ENCODE results near the gene METTL24. TPM values are rescaled to one million over a fixed set of nuclear protein-coding genes. Genes with fewer than 3 reads are reported as not detected.
"Not testable (repeated sequence)": the region's sequence is repeated elsewhere in the genome, so short reads cannot be mapped to it uniquely, and the experiment has no call there.

The METTL24 gene
- polyA plus RNA-seq, 1 donor = 0.23 TPM

- no peak for DNase-seq
Measured at GRCh38 chr6:110307368-110307767, 50.8 kb downstream of the METTL24 start.

GRCh38 chr6:110305832-110306231 lies 52.3 kb downstream of the METTL24 start:
- not testable (repeated sequence) for DNase-seq

- DNase-seq = not testable (repeated sequence)
Measured at GRCh38 chr6:110303692-110304091, 54.5 kb downstream of the METTL24 start.

GRCh38 chr6:110298916-110299315 lies 59.2 kb downstream of the METTL24 start:
- DNase-seq = no peak

- no peak for DNase-seq
Measured at GRCh38 chr6:110298411-110298810, 59.7 kb downstream of the METTL24 start.

DNA sequence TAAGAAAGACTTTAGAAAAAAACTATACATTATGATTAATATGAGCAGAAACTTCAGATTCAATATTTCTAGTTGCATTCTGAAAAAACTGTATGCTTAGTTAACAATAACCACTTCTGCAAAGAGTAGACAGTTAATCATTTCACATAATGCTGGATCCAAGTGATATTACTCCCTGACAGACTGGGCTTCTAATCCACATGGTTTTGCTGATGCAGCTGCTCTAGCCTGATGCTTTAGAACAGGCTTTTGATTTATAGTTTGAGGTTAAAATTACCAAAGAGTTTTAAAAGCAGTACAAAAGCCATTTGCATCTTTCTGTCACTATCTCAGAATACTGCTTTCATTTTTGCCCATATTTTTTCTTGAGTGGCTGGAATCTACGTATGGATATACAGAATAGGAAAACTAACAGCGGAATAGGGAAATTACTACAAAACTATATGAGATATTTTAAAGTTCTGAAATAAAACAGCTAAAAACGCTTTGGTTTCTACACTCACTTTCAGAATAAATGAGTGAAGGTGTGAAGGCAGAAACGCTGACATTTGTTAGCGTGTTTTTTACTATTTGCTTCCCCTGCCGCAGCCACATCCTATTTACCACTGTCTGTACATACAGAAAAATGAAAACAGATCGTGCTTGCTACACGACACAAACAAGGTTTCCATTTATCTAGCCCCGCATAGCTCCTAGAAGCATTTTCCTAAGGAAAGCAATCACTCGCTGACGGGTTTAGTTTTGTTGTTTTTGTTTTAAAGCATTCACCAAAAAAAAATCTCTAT lies 61.7 kb downstream of the METTL24 start:
- DNase-seq = no peak

- DNase-seq = no peak
Measured at GRCh38 chr6:110295451-110296165, 62.5 kb downstream of the METTL24 start.

DNA sequence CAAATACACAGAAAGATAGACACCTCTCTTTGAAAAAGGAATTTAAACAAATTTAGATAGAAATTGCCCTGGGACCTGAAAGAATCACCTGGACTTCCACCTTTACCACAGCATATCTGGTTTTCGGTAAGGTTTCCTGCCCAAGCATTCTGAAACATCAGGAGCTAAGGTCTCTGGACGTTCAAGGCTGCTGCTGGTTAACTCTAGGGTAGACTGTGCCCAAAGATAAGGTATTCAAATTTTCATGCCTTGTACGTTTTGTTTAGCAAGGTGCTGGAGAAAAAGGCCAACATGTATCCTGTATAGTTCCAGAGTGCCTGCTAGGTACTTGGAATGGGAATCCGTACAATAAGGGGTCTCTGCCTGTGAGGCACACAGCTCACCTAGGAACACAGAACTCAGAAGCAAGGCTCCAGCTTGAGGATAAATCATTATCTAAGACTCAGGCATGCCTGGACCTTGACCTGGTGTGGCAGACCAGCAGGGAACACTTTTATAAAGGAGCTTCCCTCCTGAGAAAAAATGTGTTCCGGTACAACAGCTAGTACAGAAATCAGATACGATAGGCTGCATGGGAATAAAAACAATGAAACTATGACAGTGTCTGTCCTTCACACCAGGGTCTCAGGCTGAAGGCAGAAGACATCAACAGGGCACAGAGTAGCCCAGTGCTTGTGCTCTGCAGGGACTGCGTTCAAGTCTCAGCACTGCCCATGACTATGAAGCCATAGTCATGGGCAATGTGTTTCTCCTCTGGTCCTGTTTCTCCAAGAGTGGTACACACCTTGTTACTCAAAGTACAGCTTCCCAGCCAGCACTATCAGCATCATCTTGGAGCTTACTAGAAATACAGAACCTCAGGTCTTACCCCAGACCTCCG lies 70.4 kb downstream of the METTL24 start:
- DNase-seq = no peak

DNA sequence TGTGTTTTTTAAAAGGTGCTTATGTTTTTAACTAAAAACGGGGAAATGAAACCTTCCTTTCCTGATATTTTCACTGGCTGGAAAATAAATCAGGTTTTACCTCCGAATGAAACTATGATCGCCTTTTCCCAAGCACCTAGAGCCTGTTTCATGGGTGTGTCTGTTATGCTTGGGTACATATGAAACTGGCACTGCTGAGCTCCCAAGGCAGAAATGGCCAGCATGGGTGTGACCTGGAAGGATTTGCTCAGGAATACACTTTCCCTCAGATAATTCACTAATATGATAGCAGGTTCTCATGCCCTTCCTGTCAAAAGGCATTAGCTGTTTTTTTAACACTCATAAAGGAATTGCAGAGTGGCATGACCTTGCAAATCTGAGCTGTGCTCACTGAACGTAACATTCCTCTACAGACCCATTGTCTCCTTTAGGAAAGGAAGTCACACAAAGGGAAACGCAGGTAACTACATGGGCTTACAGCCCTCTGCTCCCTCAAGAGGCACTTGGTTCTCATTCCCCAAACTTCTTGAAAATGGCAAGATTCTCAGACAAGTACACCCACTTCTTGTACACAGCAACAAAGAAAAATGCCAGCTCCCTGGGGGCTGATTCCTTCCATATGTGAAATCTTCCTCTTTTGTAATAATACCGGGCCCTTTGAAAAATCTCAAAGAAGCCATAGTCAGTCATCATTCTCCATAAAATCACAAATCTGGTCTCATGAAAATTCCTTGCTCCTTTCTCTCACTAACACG lies 72.7 kb downstream of the METTL24 start:
- DNase-seq = no peak

- DNase-seq = no peak
Measured at GRCh38 chr6:110284855-110285254, 73.3 kb downstream of the METTL24 start.

- DNase-seq = no peak
Measured at GRCh38 chr6:110283657-110284056, 74.5 kb downstream of the METTL24 start.

DNA sequence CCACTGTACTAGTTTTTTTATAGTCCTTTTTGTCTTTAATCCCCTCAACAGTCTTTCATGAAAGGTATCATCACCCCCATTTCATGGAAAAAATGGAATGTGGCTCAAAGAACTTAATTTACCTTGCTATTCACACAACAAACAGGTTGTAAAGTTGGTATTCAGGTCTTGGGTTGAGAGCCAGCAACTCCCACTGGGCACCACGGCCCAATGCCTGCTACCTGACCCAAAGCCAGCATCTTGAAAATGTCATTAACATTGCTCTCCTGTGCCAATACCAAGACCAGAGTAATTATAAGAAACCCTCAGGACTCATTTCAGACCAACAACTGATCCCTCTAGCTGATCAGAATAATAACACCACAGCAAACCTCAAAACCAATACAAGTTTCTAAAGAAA lies 75.7 kb downstream of the METTL24 start:
- DNase-seq = no peak

- no peak for DNase-seq
Measured at GRCh38 chr6:110277100-110277665, 81.0 kb downstream of the METTL24 start.

DNA sequence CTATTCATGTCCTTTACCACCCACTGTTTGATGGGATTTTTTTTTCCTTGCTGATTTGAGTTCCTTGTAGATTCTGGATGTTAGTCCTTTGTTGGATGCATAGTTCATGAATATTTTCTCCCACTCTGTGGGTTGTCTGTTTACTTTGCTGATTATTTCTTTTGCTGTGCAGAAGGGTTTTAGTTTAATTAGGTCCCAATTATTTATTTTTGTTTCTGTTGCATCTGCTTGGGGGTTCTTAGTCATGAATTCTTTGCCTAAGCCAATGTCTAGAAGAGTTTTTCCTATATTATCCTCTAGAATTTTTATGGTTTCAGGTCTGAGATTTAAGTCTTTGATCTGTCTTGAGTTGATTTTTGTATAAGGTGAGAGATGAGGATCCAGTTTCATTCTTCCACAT lies 85.4 kb downstream of the METTL24 start:
- not testable (repeated sequence) for DNase-seq

DNA sequence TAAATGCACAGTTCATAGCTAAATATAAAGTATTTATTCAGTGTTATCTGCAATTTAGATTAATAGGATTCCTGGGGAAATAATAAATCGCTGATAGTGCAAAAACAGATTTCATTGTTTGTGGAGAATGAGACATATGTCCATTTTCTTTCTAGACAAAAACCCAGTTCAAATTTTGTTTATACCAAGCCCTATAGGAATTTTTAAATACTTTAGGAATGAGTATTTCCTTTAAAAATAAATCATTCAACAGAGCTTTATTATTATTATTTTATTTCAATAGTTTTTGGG lies 86.5 kb downstream of the METTL24 start:
- no peak for DNase-seq

GRCh38 chr6:110270165-110270564 lies 88.0 kb downstream of the METTL24 start:
- no peak for DNase-seq

- no peak for DNase-seq
Measured at GRCh38 chr6:110269623-110270022, 88.5 kb downstream of the METTL24 start.

- DNase-seq = no peak
Measured at GRCh38 chr6:110266996-110267395, 91.2 kb downstream of the METTL24 start.

DNA sequence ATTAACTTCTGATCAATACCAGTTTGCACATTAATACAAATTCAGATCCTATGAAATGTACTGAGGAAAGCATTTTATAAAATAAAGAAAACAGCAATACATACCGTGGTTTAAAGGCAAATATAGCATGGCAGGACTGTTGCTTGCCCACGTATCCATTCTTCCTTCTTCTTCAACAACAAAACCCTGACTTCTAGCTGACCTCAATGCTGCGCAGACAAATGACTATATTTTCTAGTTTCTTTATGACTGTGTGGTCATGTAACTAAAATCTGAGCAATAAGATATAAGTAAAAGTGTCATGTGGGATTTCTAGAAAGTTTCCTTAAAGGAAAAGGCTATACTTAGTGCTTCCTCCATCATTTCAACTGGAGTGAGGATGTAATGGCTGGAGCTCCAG lies 92.9 kb downstream of the METTL24 start:
- DNase-seq = no peak

DNA sequence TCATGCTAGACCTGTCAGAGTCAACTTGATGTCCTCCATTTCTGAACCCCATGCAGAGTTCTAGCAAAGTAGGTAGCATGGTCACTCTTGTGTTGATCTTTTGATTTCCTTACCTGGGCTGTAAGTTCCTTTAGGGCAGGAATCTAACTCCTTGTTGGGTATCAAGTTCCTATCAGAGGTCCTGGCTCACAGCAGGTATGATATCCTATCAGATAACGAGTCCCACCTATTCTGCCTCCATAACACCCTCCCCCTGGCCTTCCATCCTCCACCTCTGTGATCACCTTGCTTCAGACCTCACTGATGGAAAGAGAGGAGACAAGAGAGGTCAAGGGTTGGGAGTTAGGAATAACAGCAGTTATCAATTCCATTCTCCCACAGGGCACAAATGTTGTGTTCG lies 101.8 kb downstream of the METTL24 start:
- DNase-seq = no peak

GRCh38 chr6:110255211-110255750 lies 102.9 kb downstream of the METTL24 start:
- DNase-seq = no peak

- no peak for DNase-seq
Measured at GRCh38 chr6:110250838-110251237, 107.3 kb downstream of the METTL24 start.
